Mucosa of descending colon (tissue), 3 donors: ENCODE measurements around the gene TBCC. TPM values are rescaled to one million over a fixed set of nuclear protein-coding genes. Genes with fewer than 3 reads are reported as not detected.
A peak's percentile ranks its signal among the peaks of the same experiment; 100 is the strongest.

Source experiments
- ATAC-seq: fragments of 200-7000 bp; cut with Tn5 transposase; one replicate; pipeline ENCODE4 v1.9.1; 2020; ENCODE audit warnings: mild to moderate bottlenecking, moderate library complexity
- DNase-seq, 3 donors: peaks; one replicate each; pipeline ENCODE4 v3.0.0-alpha.2; 2020
- H3K36me3 ChIP-seq: fragments of 200-600 bp; one replicate; pipeline ENCODE4 v1.8.0; 2021; ENCODE audit warnings: low read depth, mild to moderate bottlenecking
- H3K4me1 ChIP-seq: fragments of 200-600 bp; one replicate; pipeline ENCODE4 v1.8.0; 2021; ENCODE audit warnings: low read depth, mild to moderate bottlenecking
- H3K4me3 ChIP-seq: fragments of 200-600 bp; one replicate; pipeline ENCODE4 v1.8.0; 2021; ENCODE audit warnings: mild to moderate bottlenecking
- H3K9me3 ChIP-seq: fragments of 200-600 bp; one replicate; pipeline ENCODE4 v1.8.0; 2021; ENCODE audit warnings: mild to moderate bottlenecking
- CTCF ChIP-seq: fragments of 200-600 bp; IDR thresholded peaks from one replicate; pipeline ENCODE4 v1.8.0; 2022; ENCODE audit warnings: antibody characterized with exemption, mild to moderate bottlenecking
- intact Hi-C, 2 donors: fragments of 100-400 bp; cut with DNase I in 1 of 2; cut with micrococcal nuclease in 1 of 2; formaldehyde crosslinking; loops; one replicate each; pipeline versions ENCODE4 v1.11.0 to v1.11.1; 2022; cut with DNase I, micrococcal nuclease
- total RNA-seq, 3 donors: library from RNA; stranded (reverse); fragmentation: NEBNext Ultra II Directional in 2 of 3; extraction: Animal tissue kit (Norgen Biotek cat#: 25700) in 2 of 3; gene quantifications; one replicate each; pipeline versions ENCODE4 v1.2.1 to v1.2.4, GENCODE V29; 2021 to 2023
- donor health status: DM: no; HTN: no; CAD: no; lungs with moderate emphysema.
- donor health status: DM: no; HTN: no; CAD: no.
- donor health status: DM: no; HTN: yes; CAD: no.

The TBCC gene
- total RNA-seq, 3 donors from 2014 or later, result 22.6 to 35.3 (median 26.6) TPM

GRCh38 chr6:42787063-42787472 is 41.2 kb upstream of the TBCC start:
- DNase-seq, result no peak
- Histone ChIP-seq H3K9me3 (no peaks in the 10 kb centered on the region), H3K4me3 (no peak overlapping the region), H3K4me1 (peaks cover 20% of the 10 kb centered on the region), H3K36me3 (no peaks in the 10 kb centered on the region)
- TF ChIP-seq CTCF, result no peak
- intact Hi-C loops, result no loop called here
- no peak for ATAC-seq

- intact Hi-C loops, result no loop called here
- Histone ChIP-seq H3K36me3 (no peaks in the 10 kb centered on the region), H3K9me3 (no peaks in the 10 kb centered on the region), H3K4me1 (peaks cover 20% of the 10 kb centered on the region), H3K4me3 (no peak overlapping the region)
- TF ChIP-seq CTCF, result no peak
- DNase-seq, result no peak
- ATAC-seq, result no peak
Measured at GRCh38 chr6:42786525-42786985, 40.7 kb upstream of the TBCC start.

GRCh38 chr6:42784717-42785498 is 39.0 kb upstream of the TBCC start:
- no peak for TF ChIP-seq CTCF
- no peak for ATAC-seq
- no peaks in the 10 kb centered on the region for H3K9me3 ChIP-seq
- peaks cover 28% of the 10 kb centered on the region for H3K4me1 ChIP-seq
- H3K36me3 ChIP-seq, result no peaks in the 10 kb centered on the region
- no peak overlapping the region for H3K4me3 ChIP-seq
- intact Hi-C loops, result loop anchor here (5.0 kb wide), 1 partner anchor 38 kb away; the partner anchor contains the start of gene TBCC (in 2 of the 2)
- no peak for DNase-seq

GRCh38 chr6:42783876-42784642 is 38.2 kb upstream of the TBCC start:
- intact Hi-C loops, result loop anchor here (5.0 kb wide), 1 partner anchor 37 kb away; the partner anchor contains the start of gene TBCC (in 2 of the 2)
- no peaks in the 10 kb centered on the region for H3K9me3 ChIP-seq
- TF ChIP-seq CTCF, result no peak
- DNase-seq, result peak in 1 of 3 donors; percentile 81
- H3K4me3 ChIP-seq, result peak overlapping the region; percentile 76
- H3K36me3 ChIP-seq, result no peaks in the 10 kb centered on the region
- peak; percentile 17 for ATAC-seq
- peaks cover 28% of the 10 kb centered on the region for H3K4me1 ChIP-seq

GRCh38 chr6:42783177-42783875 is 37.4 kb upstream of the TBCC start:
- ATAC-seq (peak; percentile 77), DNase-seq (peak; percentile 82 to 86 (median 84))
- intact Hi-C loops, result loop anchor here (5.0 kb wide), 1 partner anchor 36 kb away; the partner anchor contains the start of gene TBCC (in 2 of the 2)
- Histone ChIP-seq H3K36me3 (no peaks in the 10 kb centered on the region), H3K9me3 (no peaks in the 10 kb centered on the region), H3K4me3 (peak overlapping the region; percentile 76), H3K4me1 (peaks cover 29% of the 10 kb centered on the region)
- no peak for TF ChIP-seq CTCF
